Measurements from ENCODE around the gene RBM22. TPM values are rescaled to one million over a fixed set of nuclear protein-coding genes. Genes with fewer than 3 reads are reported as not detected.
A peak's percentile ranks its signal among the peaks of the same experiment; 100 is the strongest.

The RBM22 gene
- total RNA-seq, 1 experiment from 2014 or later, result 40.9 TPM

DNA sequence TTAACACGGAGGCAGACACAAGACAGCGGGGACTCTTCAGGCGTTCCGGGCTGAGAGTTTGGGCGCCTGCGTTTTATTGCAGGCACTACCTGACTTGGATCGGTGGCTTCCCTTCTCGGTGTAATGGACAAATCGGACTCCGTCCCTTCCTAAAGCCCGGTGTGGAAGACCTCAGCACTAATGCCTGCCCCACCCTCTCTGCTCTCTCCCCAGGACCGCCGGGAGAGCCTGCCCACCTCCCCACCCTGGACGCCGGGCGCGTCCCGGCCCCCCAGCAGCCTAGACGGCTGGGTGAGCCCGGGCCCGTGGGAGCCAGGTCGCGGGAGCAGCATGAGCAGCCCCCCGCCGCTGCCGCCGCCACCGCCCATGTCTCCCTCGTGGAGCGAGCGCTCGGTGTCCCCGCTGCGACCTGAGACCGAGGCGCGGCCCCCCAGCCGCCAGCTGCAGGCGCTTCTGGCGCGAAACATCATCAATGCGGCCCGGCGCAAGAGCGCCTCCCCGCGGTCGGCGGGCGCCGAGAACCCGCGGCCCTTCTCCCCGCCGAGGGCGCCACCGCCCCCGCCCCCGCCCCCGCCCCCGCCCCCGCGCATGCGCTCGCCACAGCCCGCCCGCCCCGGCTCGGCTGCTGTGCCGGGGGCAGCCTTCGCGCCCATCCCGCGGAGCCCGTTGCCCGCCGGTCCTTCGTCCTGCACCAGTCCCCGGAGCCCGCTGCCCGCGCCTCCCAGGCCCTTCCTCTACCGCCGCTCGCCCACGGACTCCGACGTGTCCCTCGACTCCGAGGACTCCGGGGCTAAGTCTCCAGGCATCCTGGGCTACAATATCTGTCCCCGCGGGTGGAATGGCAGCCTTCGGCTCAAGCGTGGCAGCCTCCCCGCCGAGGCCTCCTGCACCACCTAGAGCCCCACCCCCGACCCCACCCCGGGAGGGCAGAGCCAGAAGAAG, 44.4 kb downstream of the RBM22 start:
- in situ Hi-C loops (cut with HindIII; ENCODE audit: low sequenced_read_pairs), result no loop called here
- DNase-seq (ENCODE audit: low spot score), result peak; percentile 33

DNA sequence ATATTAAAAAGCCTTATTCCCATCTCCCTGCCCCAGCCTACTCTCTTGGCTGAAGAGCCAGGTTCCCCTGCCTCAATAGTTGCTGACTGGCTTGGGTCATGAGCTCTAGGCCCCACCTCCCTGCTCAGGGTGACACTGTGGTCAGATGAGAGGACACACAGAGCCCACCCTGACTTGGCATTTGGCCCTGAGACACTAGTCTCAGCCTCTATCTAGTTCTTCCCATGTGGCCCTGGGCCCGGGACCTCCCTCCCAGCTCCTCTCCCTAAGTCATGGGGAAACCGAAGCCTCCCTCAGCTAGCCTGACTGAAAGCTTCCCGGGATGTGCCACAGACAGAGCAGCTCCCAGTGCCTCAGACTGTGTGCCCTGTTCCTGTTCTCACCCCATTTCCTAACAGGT, 45.6 kb downstream of the RBM22 start:
- in situ Hi-C loops (cut with HindIII; ENCODE audit: low sequenced_read_pairs), result no loop called here
- no peak for DNase-seq (ENCODE audit: low spot score)

DNA sequence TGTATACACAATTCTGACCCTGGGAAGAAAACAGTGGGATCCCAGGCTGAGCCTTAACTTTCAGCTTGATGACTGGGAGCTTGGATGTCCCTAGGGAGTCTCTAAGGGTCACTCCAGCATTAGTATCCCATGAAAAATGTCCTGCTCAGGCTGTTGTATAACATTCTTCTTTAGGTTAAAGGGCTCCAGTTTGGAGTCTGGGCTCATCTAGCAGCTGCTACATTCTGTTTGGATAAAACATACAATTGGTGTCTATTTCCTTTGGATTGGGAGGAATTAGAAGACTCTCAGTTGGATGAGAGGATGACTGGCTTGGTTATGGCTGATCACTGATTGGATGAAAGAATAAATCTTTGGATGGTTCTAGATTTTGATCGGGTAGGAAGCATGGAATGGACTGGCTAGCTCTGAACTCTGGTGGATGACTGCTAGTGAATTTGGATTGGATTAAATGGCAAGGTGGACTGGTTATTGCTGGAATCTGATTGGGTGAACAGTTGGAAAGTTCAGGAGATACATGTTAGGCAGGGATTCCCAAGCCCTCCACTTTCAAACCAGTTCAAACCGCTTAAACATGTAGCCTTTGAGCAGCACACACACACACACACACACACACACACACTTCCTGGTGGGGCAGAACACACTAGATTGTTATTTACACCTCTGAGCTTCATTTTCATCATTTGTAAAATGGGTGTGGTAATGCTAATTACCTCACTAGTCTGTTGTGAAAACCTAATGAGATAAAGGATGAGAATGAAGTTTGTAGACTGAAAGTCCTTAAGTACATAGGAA, 46.9 kb downstream of the RBM22 start:
- in situ Hi-C loops (cut with HindIII; ENCODE audit: low sequenced_read_pairs), result no loop called here
- DNase-seq (ENCODE audit: low spot score), result no peak

DNA sequence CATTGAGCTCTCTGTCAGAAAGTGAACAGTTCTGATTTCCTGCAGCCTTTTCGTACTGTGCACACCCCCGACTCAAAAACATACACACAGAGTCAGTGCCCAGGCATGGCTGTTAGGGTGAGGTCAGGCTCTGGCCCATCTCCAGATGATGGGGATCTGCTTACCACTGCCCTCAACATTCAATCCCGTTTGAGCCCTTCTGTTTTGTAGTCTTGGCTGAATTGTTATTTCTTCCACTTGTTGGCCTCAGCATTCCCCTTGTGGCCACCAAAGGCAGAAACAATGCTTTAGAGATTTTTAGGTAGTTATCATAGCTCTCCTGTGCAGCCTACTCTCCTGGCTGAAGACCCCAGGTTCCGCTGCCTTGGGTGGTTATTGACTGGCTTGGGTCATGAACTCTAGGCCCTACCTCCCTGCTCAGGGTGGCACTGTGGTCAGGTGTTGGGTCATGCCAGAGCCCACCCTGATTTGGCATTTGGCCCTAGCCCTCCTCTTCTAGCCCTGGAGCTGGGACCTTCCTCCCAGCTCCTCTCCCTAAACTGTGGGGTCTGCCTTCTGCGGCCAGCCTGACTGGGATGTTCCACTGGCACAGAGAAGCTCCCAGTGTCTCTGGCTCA, 47.6 kb downstream of the RBM22 start:
- in situ Hi-C loops (cut with HindIII; ENCODE audit: low sequenced_read_pairs), result no loop called here
- DNase-seq (ENCODE audit: low spot score), result no peak

DNA sequence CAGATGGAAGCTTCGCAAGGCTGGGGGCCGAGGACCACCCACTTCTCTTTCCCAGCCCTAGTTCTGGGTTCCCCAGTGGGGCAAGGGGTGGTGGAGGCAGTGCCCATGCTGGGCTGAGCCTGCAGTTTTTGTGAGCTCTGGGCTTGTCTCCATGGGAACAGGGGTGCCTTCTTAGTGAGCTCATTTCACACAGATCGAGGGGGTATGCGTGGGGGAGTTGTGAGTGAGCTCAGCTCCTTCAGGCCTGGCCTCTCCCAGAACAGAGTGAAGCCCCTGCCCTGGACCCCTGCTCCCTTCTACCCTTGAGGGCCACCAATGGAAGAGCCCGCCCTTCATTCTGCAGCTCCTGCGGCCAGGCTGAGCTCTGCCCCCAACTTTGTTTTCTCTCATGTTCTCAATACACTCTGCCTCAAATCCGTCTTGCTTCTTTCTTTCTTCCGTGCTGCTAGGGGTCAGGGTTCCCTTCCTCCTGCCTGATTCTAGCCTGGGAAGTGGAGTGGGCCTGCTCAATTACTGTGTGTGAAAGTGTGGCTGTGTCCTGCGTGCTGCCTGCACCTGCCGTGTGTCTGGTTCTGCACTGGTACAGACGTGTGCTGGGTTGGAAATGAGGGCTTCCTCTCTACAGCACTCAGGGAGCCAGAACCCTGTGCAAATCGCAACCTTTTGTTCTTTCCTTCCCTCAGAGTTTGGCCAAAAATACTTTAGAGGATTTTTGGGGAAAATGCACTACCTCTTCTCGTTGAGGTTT, 48.8 kb downstream of the RBM22 start:
- in situ Hi-C loops (cut with HindIII; ENCODE audit: low sequenced_read_pairs), result no loop called here

DNA sequence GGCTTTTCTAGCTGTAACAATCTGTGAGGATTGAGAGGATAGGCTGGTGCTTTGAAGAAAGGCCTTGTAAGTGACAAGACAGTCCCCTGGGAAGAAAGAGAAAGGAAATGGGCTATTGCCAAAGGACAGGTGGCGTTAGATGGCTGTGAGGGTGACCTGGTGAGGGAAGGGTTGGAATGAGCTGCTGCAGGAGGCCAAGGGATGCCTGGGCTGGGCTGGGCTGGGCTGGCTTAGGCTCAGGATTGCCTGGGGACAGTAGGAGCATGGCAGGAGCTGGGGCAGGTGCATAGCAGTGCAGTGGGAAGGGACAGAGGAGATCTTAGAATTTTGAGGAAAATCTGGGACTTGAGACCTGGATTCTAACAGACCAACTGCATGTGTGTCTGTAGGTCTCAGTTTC, 49.5 kb downstream of the RBM22 start:
- no peak for DNase-seq (ENCODE audit: low spot score)
- in situ Hi-C loops (cut with HindIII; ENCODE audit: low sequenced_read_pairs), result no loop called here

More for the DNA sequence above, 48.8 kb downstream of the RBM22 start:
- DNase-seq (ENCODE audit: low spot score), result no peak

DNA sequence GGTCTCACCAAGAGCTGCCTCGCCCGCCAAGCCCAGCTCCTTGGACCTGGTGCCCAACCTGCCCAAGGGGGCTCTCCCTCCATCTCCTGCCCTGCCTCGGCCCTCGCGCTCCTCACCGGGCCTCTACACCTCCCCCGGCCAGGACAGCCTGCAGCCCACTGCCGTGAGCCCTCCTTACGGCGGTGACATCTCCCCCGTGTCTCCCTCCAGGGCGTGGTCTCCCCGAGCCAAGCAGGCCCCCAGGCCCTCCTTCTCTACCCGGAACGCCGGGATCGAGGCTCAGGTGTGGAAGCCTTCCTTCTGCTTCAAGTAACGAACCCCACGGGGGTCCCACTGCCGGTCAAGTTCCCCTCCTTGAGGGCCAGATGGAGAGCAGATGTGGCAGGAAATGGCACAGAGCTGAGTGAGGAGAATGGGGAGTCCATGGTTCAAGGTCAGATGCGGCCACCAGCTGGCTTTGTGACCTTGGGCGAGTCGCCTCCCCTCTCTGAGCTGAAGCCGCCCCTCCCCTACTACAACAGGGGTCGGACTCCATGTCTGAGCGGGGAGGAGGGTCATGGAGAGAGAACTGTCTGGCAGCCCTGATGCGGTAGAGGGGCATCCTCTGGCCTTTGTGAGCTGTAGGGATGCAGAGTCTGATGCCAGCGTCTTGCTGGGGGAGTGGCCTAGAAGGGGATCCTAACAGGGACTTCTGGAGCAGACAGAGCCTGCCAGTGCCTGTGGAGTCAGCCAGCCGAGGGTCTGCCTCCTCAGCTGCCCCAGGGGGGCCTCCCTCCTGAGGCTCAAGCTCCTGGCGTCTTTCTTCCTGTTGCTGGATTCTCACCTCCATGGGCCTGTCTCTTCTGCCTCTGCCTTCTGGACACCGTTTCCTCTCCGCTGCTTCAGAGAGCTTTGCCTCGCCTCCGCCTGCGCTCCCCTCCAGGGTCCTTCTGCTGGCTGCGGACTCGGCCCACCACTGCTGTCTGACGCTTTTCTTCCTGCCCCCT, 50.5 kb downstream of the RBM22 start:
- no peak for DNase-seq (ENCODE audit: low spot score)

DNA sequence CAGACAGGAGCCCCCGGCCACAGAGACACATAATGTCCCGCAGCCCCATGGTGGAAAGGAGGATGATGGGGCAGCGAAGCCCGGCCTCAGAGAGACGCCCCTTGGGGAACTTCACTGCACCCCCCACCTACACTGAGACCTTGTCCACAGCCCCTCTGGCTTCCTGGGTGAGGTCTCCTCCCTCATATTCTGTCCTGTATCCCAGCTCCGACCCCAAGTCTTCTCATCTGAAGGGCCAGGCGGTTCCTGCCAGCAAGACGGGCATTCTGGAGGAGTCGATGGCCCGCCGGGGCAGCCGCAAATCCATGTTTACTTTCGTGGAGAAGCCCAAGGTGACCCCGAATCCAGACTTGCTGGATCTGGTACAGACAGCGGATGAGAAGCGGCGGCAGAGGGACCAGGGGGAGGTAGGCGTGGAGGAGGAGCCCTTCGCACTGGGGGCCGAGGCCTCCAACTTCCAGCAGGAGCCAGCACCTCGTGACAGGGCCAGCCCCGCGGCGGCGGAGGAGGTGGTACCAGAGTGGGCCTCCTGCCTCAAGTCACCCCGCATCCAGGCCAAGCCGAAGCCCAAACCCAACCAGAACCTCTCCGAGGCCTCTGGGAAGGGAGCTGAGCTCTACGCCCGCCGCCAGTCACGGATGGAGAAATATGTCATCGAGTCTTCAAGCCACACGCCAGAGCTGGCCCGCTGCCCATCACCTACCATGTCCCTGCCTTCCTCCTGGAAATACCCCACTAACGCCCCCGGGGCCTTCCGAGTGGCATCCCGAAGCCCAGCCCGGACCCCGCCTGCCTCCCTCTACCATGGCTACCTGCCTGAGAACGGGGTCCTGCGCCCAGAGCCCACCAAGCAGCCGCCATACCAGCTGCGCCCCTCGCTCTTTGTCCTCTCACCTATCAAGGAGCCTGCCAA, 51.5 kb downstream of the RBM22 start:
- in situ Hi-C loops (cut with HindIII; ENCODE audit: low sequenced_read_pairs), result no loop called here
- no peak for DNase-seq (ENCODE audit: low spot score)

More for the DNA sequence above, 50.5 kb downstream of the RBM22 start:
- in situ Hi-C loops (cut with HindIII; ENCODE audit: low sequenced_read_pairs), result no loop called here

DNA sequence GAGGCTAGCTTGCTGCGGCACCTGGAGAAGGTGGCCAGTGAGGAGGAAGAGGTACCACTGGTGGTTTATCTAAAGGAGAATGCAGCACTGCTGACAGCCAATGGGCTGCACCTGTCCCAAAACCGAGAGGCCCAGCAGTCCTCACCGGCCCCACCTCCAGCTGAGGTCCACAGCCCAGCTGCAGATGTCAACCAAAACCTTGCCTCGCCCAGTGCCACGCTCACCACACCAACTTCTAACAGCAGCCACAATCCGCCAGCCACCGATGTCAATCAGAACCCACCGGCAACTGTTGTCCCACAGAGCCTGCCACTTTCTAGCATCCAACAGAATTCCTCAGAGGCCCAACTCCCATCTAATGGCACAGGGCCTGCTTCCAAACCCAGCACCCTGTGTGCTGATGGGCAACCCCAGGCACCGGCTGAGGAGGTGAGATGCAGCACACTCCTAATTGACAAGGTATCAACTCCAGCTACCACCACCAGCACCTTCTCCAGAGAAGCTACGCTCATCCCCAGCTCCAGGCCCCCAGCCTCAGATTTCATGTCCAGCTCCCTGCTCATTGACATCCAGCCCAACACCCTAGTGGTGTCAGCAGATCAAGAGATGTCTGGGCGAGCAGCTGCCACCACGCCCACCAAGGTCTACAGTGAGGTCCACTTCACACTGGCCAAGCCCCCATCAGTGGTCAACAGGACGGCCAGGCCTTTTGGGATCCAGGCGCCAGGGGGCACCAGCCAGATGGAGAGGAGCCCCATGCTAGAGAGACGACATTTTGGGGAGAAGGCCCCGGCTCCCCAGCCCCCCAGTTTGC, 52.4 kb downstream of the RBM22 start:
- in situ Hi-C loops (cut with HindIII; ENCODE audit: low sequenced_read_pairs), result no loop called here
- DNase-seq (ENCODE audit: low spot score), result no peak

DNA sequence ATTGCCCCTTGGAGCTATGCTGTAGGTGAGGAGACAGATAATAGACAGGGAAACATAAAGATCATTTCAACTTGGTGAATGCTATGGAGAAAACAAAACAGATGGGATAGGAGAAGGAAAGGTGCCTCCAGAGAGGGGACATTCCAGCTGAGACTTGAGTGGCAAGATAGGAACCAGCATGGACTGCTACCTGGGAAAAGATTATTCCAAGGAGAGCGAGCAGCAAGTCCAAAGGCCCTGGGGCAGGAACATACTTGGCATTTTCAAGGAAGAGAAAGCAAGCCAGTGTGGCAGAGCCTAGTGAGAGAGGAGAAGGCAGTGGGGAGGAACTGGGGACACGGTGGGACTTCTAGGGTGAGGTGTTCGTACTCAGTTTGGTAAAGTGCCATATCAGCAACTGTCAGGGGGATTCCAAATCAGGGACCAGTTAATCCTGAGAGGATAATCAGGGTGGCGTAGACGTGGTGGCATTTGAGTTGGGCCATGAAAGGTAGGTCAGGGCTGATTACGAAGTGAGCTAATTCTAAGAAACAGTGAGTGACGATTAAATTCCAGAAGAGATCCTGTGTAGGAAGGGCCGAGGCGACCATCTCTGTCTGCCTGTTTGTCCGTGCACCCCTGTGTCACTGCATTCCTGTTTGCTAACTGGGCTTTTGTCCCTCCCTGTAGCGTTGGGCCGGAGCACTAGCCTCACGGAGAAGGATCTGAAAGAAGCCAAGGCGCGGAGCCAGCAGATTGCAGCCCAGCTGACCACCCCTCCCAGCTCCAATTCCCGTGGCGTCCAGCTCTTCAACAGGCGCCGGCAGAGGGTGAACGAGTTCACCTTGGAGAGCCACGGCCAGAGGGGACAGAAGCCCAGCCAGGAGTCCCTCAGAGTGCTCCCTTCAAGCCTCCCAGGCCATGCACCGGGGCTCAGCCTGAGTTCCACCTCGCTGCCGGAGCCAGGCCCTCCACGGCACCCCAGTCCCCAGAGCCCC, 53.3 kb downstream of the RBM22 start:
- in situ Hi-C loops (cut with HindIII; ENCODE audit: low sequenced_read_pairs), result no loop called here
- DNase-seq (ENCODE audit: low spot score), result peak; percentile 58

DNA sequence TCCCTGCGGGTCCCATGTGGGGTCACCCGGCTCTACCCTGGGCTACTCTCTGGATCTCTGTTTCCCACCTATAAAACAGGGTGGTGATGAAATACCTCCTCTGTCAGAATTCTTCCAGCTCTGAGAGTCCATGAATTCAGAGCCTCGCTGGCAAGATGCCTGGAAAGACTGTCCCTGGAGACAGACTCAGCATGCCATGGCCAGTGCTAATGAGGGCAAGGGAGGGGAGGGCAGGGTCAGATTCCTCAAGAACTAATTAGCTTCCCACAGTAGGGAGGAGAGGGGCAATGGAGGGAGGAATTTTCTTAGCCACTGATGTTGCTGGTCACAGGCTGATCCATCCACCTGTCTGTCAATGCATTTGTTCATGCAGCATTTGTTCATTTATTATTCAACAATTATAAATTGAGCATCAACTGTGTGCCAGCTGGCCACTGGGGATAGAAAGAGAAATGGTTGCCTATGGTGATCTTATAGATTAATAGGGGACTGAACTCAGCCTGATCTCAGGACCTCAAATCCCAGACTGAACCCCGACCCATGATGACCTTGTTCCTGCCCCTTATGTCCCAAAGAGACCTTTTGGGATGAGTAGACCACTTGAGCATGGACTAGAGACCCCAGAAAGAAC, 55.7 kb downstream of the RBM22 start:
- in situ Hi-C loops (cut with HindIII; ENCODE audit: low sequenced_read_pairs), result no loop called here
- no peak for DNase-seq (ENCODE audit: low spot score)

DNA sequence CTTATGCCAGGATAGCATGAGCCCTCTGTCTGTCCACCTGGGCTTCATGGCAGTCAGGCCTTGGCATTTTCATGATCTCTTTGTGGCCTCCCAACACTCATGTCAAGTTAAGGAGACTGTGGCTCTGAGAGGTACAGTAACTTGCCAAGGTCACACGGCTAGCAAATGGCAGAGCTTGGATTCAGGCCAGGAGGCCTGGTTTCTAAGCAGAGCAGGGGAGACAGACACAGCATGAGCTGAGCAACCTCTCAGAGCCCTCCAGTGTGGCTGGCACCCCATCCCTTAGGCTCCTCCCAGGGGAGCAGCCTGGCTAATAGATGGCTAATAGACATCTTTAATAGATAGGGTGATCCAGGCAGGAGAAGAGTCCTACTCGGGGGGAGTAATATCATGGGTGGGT, 56.3 kb downstream of the RBM22 start:
- no peak for DNase-seq (ENCODE audit: low spot score)
- in situ Hi-C loops (cut with HindIII; ENCODE audit: low sequenced_read_pairs), result no loop called here

DNA sequence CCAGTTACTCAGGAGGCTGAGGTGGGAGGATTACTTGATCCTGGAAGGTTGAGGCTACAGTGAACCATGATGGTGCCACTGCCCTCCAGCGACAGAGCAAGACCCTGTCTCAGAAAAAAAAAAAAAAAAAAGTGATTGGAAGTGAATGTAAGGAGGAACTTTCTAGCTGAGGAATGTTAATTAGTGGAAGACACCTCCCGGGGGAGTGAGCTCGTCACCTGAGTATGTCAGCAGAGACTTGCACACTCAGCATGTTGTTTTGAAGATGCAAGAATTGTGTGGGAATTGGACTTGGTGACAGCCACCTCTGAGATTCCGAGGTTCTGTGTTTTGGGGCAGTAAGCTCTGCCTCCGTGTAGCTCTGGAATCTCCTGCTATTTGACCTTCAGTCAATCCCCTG, 56.8 kb downstream of the RBM22 start:
- in situ Hi-C loops (cut with HindIII; ENCODE audit: low sequenced_read_pairs), result no loop called here
- no peak for DNase-seq (ENCODE audit: low spot score)

DNA sequence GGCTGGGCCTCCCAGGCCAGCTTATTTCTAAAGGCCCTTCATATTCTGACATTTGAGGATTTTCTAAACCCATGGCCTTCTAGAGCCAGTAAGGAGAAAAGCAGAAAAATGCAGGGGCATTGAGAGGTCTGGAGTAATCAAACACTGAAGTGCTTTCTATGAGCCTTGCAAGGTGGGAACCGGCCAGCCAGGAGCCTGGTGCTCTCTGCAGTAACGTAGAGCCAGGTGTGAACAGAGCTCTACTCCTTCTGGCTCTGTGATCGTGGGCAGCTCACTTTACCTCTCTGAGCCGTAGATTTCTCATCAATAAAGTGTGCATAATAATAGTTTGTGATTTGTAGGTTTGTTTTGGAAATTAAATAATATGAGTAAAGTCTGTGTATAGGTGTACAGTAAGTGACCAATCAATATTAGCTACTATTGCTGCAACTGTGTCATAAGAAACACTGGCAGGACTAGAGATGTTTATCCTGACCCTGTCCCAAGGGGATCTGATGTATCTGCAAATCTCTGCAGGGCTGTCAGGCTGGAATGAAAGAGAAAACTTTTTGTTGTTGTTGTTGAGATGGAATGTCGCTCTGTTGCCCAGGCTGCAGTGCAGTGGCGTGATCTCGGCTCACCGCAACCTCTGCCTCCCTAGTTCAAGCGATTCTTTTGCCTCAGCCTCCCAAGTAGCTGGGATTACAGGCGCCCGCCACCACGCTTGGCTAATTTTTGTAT, 57.7 kb downstream of the RBM22 start:
- no peak for DNase-seq (ENCODE audit: low spot score)

More for the DNA sequence above, 57.7 kb downstream of the RBM22 start:
- in situ Hi-C loops (cut with HindIII; ENCODE audit: low sequenced_read_pairs), result no loop called here
